Breast epithelium (tissue), 3 donors: ENCODE results near the gene KIAA0513.

Source experiments
- POLR2AphosphoS5 ChIP-seq, 3 donors: sonication (generic); formaldehyde crosslinking; IDR thresholded peaks; one replicate each; pipeline ENCODE4 v1.6.1; 2017; ENCODE audit warnings: antibody characterized with exemption in 3 of 3
- TF ChIP-seq, protein P1 (sequence below), 3 donors: fragments of 450-650 bp; IDR thresholded peaks; one replicate each; pipeline ENCODE4 v1.5.1; 2016 to 2017; ENCODE audit warnings: antibody characterized with exemption in 3 of 3, mild to moderate bottlenecking in 3 of 3, moderate library complexity in 3 of 3

DNA sequence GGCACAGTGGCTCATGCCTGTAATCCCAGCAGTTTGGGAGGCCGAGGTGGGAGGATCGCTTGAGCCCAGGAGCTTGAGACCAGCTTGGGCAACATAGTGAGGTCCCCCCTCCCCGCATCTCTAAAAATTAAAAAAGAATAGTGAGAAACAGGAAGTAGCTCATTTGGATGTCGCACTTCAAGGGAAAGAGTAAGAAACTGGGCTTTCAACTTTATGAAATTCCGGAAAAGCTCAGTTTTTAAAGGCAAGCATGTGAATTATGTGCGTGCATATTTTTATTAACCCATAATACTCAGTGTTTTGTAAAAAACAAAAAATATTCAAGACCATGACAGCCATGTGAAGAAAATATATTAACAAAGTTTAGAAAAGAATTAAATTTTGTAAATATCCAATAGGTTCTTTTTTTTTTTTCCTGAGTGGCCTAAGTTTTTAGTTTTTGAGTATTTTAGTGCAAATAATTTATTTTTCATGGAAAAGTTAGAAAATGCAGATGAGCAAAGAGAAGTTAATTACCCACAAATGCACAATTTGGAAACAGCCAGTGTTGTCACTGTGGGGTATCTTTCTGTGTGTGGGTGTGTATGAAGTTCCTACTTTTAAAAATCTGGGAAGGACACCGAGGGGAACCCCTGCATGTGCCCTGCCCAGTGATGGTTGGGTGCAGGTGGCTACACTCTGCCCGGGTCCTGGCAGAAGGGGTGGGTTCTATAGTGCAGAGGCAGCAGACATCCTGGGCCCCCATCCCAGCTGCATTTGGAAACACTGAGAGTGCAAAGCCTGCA, 44.7 kb downstream of the KIAA0513 start:
- TF ChIP-seq, protein P1, sequence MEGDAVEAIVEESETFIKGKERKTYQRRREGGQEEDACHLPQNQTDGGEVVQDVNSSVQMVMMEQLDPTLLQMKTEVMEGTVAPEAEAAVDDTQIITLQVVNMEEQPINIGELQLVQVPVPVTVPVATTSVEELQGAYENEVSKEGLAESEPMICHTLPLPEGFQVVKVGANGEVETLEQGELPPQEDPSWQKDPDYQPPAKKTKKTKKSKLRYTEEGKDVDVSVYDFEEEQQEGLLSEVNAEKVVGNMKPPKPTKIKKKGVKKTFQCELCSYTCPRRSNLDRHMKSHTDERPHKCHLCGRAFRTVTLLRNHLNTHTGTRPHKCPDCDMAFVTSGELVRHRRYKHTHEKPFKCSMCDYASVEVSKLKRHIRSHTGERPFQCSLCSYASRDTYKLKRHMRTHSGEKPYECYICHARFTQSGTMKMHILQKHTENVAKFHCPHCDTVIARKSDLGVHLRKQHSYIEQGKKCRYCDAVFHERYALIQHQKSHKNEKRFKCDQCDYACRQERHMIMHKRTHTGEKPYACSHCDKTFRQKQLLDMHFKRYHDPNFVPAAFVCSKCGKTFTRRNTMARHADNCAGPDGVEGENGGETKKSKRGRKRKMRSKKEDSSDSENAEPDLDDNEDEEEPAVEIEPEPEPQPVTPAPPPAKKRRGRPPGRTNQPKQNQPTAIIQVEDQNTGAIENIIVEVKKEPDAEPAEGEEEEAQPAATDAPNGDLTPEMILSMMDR (IDR thresholded peaks at IDR 0.05): no peak
- TF ChIP-seq POLR2AphosphoS5 (IDR thresholded peaks at IDR 0.05): no peak
